HCT116 (cell line): ENCODE results near the gene CHST8. TPM values are rescaled to one million over a fixed set of nuclear protein-coding genes. Genes with fewer than 3 reads are reported as not detected.

ENCODE experiments used
- ATAC-seq: fragments of 200-7000 bp; cut with Tn5 transposase; 2 replicates; pipeline ENCODE4 v1.9.1; 2020; ENCODE audit warnings: mild to moderate bottlenecking, moderate library complexity
- BruUV-seq: library from RNA; stranded (reverse); fragments of 400-500 nt; replicated peaks from 2 replicates; lab custom pipeline; 2021; lab: Mats Ljungman, UMichigan
- CTCF ChIA-PET: fragments of 300-600 bp; sonication (Branson Sonifier 250); formaldehyde crosslinking; loops from one replicate; lab custom pipeline; 2021; ENCODE audit warnings: antibody characterized with exemption; lab: Charles Lee
- POLR2A ChIA-PET: fragments of 300-600, 350-600 bp; sonication (Branson Sonifier 250); formaldehyde crosslinking; loops from one replicate; lab custom pipeline; 2021; ENCODE audit warnings: antibody characterized with exemption; lab: Charles Lee
- RAD21 ChIA-PET, 2 experiments: fragments of 300-600 bp; sonication (Branson Sonifier 250); formaldehyde crosslinking; loops; one replicate each; lab custom pipeline; 2023; ENCODE audit warnings: low total read pairs in 2 of 2; ENCODE audit not compliant: uncharacterized antibody in 2 of 2, unreplicated experiment in 2 of 2, low non-redundant PET in 1 of 2; lab: Charles Lee
- DNase-seq: peaks from one replicate; pipeline ENCODE4 v3.0.0-alpha.2; 2010; ENCODE audit warnings: low read depth, low spot score
- H2AFZ ChIP-seq: fragments of 200-600 bp; shearing (Covaris generic), sonication (generic); 2 replicates; pipeline ENCODE4 v1.6.1; 2017; ENCODE audit warnings: low read depth, mixed run types, mixed read lengths, antibody characterized with exemption, low read length; ENCODE audit not compliant: poor library complexity, severe bottlenecking
- H3K27ac ChIP-seq: 2 replicates; pipeline ENCODE4 v1.5.1; 2012; ENCODE audit warnings: low read depth, low read length
- H3K27me3 ChIP-seq: fragments of 200-600 bp; sonication (generic); 2 replicates; pipeline ENCODE4 v1.6.1; 2016; ENCODE audit warnings: mixed run types, low read length, mixed read lengths; ENCODE audit not compliant: insufficient read depth
- H3K36me3 ChIP-seq, 2 experiments: fragments of 200-500 bp in 1 of 2; fragments of 200-600 bp in 1 of 2; sonication (Bioruptor generic) in 1 of 2; sonication (generic) in 1 of 2; 2 replicates each; pipeline versions ENCODE4 v1.5.1 to v1.6.1; 2014 to 2016; ENCODE audit warnings: low read length in 2 of 2, inconsistent platforms in 1 of 2, mixed read lengths in 1 of 2, mixed run types in 1 of 2; ENCODE audit not compliant: insufficient read depth in 2 of 2, control insufficient read depth in 1 of 2
- H3K4me1 ChIP-seq, 2 experiments: fragments of 200-600 bp in 1 of 2; sonication (generic) in 1 of 2; 2 replicates each; pipeline versions ENCODE4 v1.5.1 to v1.6.1; 2012 to 2017; ENCODE audit warnings: low read length in 2 of 2, inconsistent platforms in 1 of 2, mild to moderate bottlenecking in 1 of 2, mixed read lengths in 1 of 2, mixed run types in 1 of 2, moderate library complexity in 1 of 2; ENCODE audit not compliant: insufficient read depth in 2 of 2, control insufficient read depth in 1 of 2
- H3K4me2 ChIP-seq: fragments of 200-600 bp; sonication (generic); 2 replicates; pipeline ENCODE4 v1.6.1; 2017; ENCODE audit warnings: mixed run types, low read length, mixed read lengths
- H3K4me3 ChIP-seq, 2 experiments: fragments of 200-600 bp in 1 of 2; sonication (generic) in 1 of 2; replicated peaks in 1 of 2; 2 replicates each; pipeline ENCODE4 v1.5.1; 2011 to 2016; ENCODE audit warnings: low read length in 2 of 2, control low read depth in 1 of 2, low read depth in 1 of 2, mild to moderate bottlenecking in 1 of 2, mixed read lengths in 1 of 2, mixed run types in 1 of 2
- H3K79me2 ChIP-seq: fragments of 200-600 bp; sonication (generic); 2 replicates; pipeline ENCODE4 v1.6.1; 2017; ENCODE audit warnings: mild to moderate bottlenecking, mixed run types, low read length, moderate library complexity, mixed read lengths; ENCODE audit not compliant: insufficient read depth
- H3K9ac ChIP-seq: fragments of 200-600 bp; sonication (generic); 2 replicates; pipeline ENCODE4 v1.6.1; 2016; ENCODE audit warnings: low read length, mixed read lengths
- H3K9me2 ChIP-seq: fragments of 200-600 bp; sonication (generic), shearing (Covaris generic); 2 replicates; pipeline ENCODE4 v1.6.1; 2017; ENCODE audit warnings: mixed run types, mild to moderate bottlenecking, moderate library complexity; ENCODE audit not compliant: insufficient read depth
- H3K9me3 ChIP-seq, 2 experiments: fragments of 200-500 bp in 1 of 2; fragments of 200-600 bp in 1 of 2; sonication (Bioruptor generic) in 1 of 2; sonication (generic) in 1 of 2; 2 replicates each; pipeline ENCODE4 v1.6.1; 2014 to 2017; ENCODE audit warnings: low read length in 2 of 2, mixed read lengths in 2 of 2, inconsistent platforms in 1 of 2, low read depth in 1 of 2, mild to moderate bottlenecking in 1 of 2, mixed run types in 1 of 2, moderate library complexity in 1 of 2; ENCODE audit not compliant: control insufficient read depth in 1 of 2, insufficient read depth in 1 of 2
- H4K20me1 ChIP-seq: fragments of 200-600 bp; sonication (generic), shearing (Covaris generic); 2 replicates; pipeline ENCODE4 v1.6.1; 2017; ENCODE audit warnings: mixed run types, mild to moderate bottlenecking, moderate library complexity; ENCODE audit not compliant: insufficient read depth
- CBX3 ChIP-seq: IDR thresholded peaks from 2 replicates; pipeline ENCODE4 v1.6.1; 2012; ENCODE audit warnings: low read depth
- EZH2 ChIP-seq: fragments of 200-600 bp; sonication (generic); IDR thresholded peaks from 2 replicates; pipeline ENCODE4 v1.6.1; 2017; ENCODE audit warnings: antibody characterized with exemption, mixed run types
- EZH2phosphoT487 ChIP-seq: fragments of 200-600 bp; IDR thresholded peaks from 2 replicates; pipeline ENCODE4 v1.6.1; 2018; ENCODE audit warnings: antibody characterized with exemption, borderline replicate concordance
- MAX ChIP-seq: IDR thresholded peaks from 2 replicates; pipeline ENCODE4 v1.6.1; 2012
- POLR2A ChIP-seq: IDR thresholded peaks from 2 replicates; pipeline ENCODE4 v1.7.0; 2011; ENCODE audit warnings: borderline replicate concordance; ENCODE audit not compliant: insufficient read depth, insufficient read length; ENCODE audit errors: extremely low read depth
- SIN3A ChIP-seq: IDR thresholded peaks from 2 replicates; pipeline ENCODE4 v1.6.1; 2012; ENCODE audit warnings: low read depth
- SRF ChIP-seq: IDR thresholded peaks from 2 replicates; pipeline ENCODE4 v1.6.1; 2012; ENCODE audit warnings: low read depth
- ZBTB33 ChIP-seq: IDR thresholded peaks from 2 replicates; pipeline ENCODE4 v1.6.1; 2011; ENCODE audit warnings: mild to moderate bottlenecking, low read length, moderate library complexity; ENCODE audit not compliant: insufficient replicate concordance; ENCODE audit errors: extremely low read depth
- ZFX ChIP-seq: fragments of 450-650 bp; IDR thresholded peaks from 2 replicates; pipeline ENCODE4 v1.6.1; 2017
- intact Hi-C: fragments of 100-400 bp; cut with micrococcal nuclease; formaldehyde crosslinking; loops from 2 replicates; pipeline ENCODE4 v1.10.0; 2022
- total RNA-seq: library from RNA; stranded (reverse); gene quantifications from one replicate; pipeline ENCODE4 v1.2.1, GENCODE V29; 2021; ENCODE audit not compliant: unreplicated experiment

CHST8 gene
- total RNA-seq, 1 experiment from 2014 or later = not detected

- H3K4me1 ChIP-seq = no peaks in the 10 kb centered on the region
- no peak overlapping the region for H3K4me2 ChIP-seq
- TF ChIP-seq ZBTB33 = no peak
- no peak for TF ChIP-seq POLR2A
- no peak for TF ChIP-seq MAX
- TF ChIP-seq EZH2 = no peak
- no peak for TF ChIP-seq EZH2phosphoT487
- TF ChIP-seq ZFX = no peak
- TF ChIP-seq SRF = no peak
- no peak for TF ChIP-seq CBX3
- no peak for TF ChIP-seq SIN3A
- ChIA-PET CTCF (no interaction called here), POLR2A (no interaction called here), RAD21 (no interaction called here)
- H3K79me2 ChIP-seq = no peaks in the 10 kb centered on the region
- H2AFZ ChIP-seq = no peak overlapping the region
- ATAC-seq = no peak
- H3K9me2 ChIP-seq = no peaks in the 10 kb centered on the region
- H3K4me3 ChIP-seq = no peak overlapping the region
- H3K36me3 ChIP-seq = no peaks in the 10 kb centered on the region
- peaks cover 23% of the 10 kb centered on the region for H3K27me3 ChIP-seq
- H3K9ac ChIP-seq = no peak overlapping the region
- H3K27ac ChIP-seq = no peak overlapping the region
- no peaks in the 10 kb centered on the region for H3K9me3 ChIP-seq
- DNase-seq = no peak
- intact Hi-C loops = no loop called here
- BruUV-seq = no TSS peak
- no peaks in the 10 kb centered on the region for H4K20me1 ChIP-seq
These were observed 105.7 kb downstream of the CHST8 start for GRCh38 chr19:33727331-33727998.
